Melanocyte of skin (primary cell): ENCODE results near the gene SRP72. TPM values are rescaled to one million over a fixed set of nuclear protein-coding genes. Genes with fewer than 3 reads are reported as not detected.

ENCODE experiments used
- total RNA-seq, 2 donors: library from RNA; depleted of rRNA; stranded (reverse); fragments of >200 nt; gene quantifications; 2 replicates each; pipeline ENCODE4 v1.2.3, GENCODE V29; 2012

The SRP72 gene
- total RNA-seq, result 10 to 100 TPM; 47.1 to 66.9 TPM

GRCh38 chr4:56467284-56468096, at the start of gene SRP72:
Gene SRP72 (plus strand): TSS chr4:56467617. CDS start chr4:56467636, 19 bp downstream.

GRCh38 chr4:56435140-56435926, 32.1 kb upstream of the SRP72 start, which contains the start of gene PPAT:
Gene PPAT (minus strand): TSS chr4:56435615. CDS start chr4:56435477, 138 bp downstream.

GRCh38 chr4:56505269-56506130, 38.1 kb downstream of the SRP72 start, which contains the start of gene ARL9:
Gene ARL9 (plus strand): TSS chr4:56505791. CDS start chr4:56505863, 72 bp downstream.

Other genes with a start within 250 kb of the SRP72 start
- gene AASDH, start 80.1 kb upstream of the SRP72 start, total RNA-seq, result 10 to 100 TPM; 13.0 to 13.1 TPM
- gene PPAT, start 32.0 kb upstream of the SRP72 start, total RNA-seq, result 10 to 100 TPM; 13.8 to 29.3 TPM
- gene PAICS, start 31.4 kb upstream of the SRP72 start, total RNA-seq, result 10 to 100 TPM; 39.6 to 89.9 TPM
- 1 to 10 TPM in 1 of 2 donors, under 1 TPM in 1; 0.33 to 2.4 TPM for gene ARL9, start 38.2 kb downstream of the SRP72 start, total RNA-seq
- gene HOPX, start 213.7 kb downstream of the SRP72 start, total RNA-seq, result not detected